H7 (cell line): ENCODE results near the gene PM20D1. TPM values are rescaled to one million over a fixed set of nuclear protein-coding genes. Genes with fewer than 3 reads are reported as not detected.
A peak's percentile ranks its signal among the peaks of the same experiment; 100 is the strongest.

Experiments
- DNase-seq: peaks from one replicate; pipeline ENCODE4 v3.0.0; 2012
- H3K27me3 ChIP-seq: 2 replicates; pipeline ENCODE4 v1.6.0; 2011; ENCODE audit warnings: mild to moderate bottlenecking, low read length; ENCODE audit not compliant: control insufficient read depth, insufficient read depth
- H3K36me3 ChIP-seq: replicated peaks from 2 replicates; pipeline ENCODE4 v1.5.1; 2011; ENCODE audit warnings: low read length; ENCODE audit not compliant: control insufficient read depth, insufficient read depth
- H3K4me3 ChIP-seq: 2 replicates; pipeline ENCODE4 v1.5.1; 2011; ENCODE audit warnings: low read depth, mild to moderate bottlenecking, control low read depth, low read length, moderate library complexity; ENCODE audit not compliant: insufficient read depth
- total RNA-seq: library from RNA; depleted of rRNA; stranded (reverse); fragments of >200 nt; shearing (Covaris generic); gene quantifications from 2 replicates; pipeline ENCODE4 v1.2.3, GENCODE V29; 2014

Gene PM20D1
- total RNA-seq, 1 experiment from 2014 or later: not detected

- no peak overlapping the region for H3K4me3 ChIP-seq
- no peak for DNase-seq
- H3K27me3 ChIP-seq: no peaks in the 10 kb centered on the region
- peaks cover 7% of the 10 kb centered on the region for H3K36me3 ChIP-seq
Observed at GRCh38 chr1:205805082-205805711, 44.7 kb downstream of the PM20D1 start.

GRCh38 chr1:205804605-205805004 lies 45.3 kb downstream of the PM20D1 start:
- Histone ChIP-seq H3K4me3 (no peak overlapping the region), H3K27me3 (no peaks in the 10 kb centered on the region), H3K36me3 (peaks cover 4% of the 10 kb centered on the region)
- no peak for DNase-seq

- peaks cover 3% of the 10 kb centered on the region for H3K36me3 ChIP-seq
- no peaks in the 10 kb centered on the region for H3K27me3 ChIP-seq
- no peak for DNase-seq
- no peak overlapping the region for H3K4me3 ChIP-seq
Observed at GRCh38 chr1:205803986-205804385, 45.9 kb downstream of the PM20D1 start.

- Histone ChIP-seq H3K27me3 (no peaks in the 10 kb centered on the region), H3K4me3 (no peak overlapping the region), H3K36me3 (peaks cover 12% of the 10 kb centered on the region)
- no peak for DNase-seq
Observed at GRCh38 chr1:205802060-205802459, 47.9 kb downstream of the PM20D1 start.

DNA sequence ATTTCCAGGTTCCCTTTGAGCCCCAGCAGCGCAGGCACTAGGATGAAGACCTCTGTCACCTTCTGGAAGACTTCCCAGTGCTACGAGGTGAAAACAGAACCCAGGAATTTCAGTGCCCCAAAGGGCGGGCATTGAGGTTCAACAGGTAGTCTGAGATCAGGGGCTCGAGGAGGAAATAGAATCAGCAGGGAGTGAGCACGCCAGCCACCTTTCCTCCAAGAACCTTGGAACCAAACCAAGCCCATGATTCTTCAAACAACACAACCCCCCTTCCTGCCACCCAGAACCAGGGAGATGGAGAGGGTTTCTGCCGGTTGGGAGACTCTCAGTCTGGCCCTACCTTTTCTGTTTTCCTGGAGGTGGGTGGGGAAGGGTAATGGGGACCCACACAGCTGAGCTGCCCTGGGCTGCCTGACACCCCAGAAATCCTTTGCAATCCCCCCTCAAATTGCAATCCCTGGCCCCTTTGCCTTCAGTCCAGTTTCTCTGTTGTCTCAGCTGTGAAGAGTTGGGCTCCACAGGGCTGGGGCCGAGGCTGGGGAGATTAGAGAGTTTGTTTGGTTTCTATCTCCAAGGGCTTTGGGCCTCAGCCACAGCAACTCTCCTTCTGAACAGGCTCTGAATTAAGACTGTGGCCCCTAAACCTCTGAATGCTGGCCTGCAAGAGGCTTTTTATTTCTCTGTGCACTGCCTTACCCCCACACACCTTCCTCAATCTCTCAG lies 48.8 kb downstream of the PM20D1 start:
- Histone ChIP-seq H3K4me3 (no peak overlapping the region), H3K27me3 (no peaks in the 10 kb centered on the region), H3K36me3 (peaks cover 14% of the 10 kb centered on the region)
- no peak for DNase-seq

GRCh38 chr1:205800427-205800826 lies 49.5 kb downstream of the PM20D1 start:
- Histone ChIP-seq H3K4me3 (no peak overlapping the region), H3K36me3 (peaks cover 18% of the 10 kb centered on the region), H3K27me3 (no peaks in the 10 kb centered on the region)
- DNase-seq: peak; percentile 52

- no peak for DNase-seq
- H3K4me3 ChIP-seq: no peak overlapping the region
- H3K36me3 ChIP-seq: peaks cover 25% of the 10 kb centered on the region
Observed at GRCh38 chr1:205798577-205798976, 51.4 kb downstream of the PM20D1 start.

DNA sequence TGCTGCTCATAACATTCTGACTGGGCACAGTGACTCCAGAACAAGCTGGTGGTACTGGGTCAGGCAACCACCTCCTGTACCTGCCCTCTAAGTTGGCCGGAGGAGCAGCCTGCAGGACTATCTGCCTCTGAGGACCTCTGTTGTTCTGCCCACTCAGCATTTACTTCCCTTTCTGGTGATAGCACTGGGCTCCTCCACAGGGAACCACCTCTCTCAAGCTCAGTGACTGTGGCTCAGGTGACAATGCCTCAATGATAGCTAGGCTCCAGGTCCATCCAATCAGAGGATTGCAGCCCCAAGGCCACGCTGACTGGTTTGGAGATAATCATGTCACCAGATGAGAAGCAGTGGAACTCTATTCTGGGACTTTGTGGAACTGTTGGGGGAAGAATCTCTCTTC lies 52.8 kb downstream of the PM20D1 start:
- peaks cover 25% of the 10 kb centered on the region for H3K36me3 ChIP-seq
- DNase-seq: no peak
- H3K27me3 ChIP-seq: no peaks in the 10 kb centered on the region

More at GRCh38 chr1:205798577-205798976, 51.4 kb downstream of the PM20D1 start:
- no peaks in the 10 kb centered on the region for H3K27me3 ChIP-seq

DNA sequence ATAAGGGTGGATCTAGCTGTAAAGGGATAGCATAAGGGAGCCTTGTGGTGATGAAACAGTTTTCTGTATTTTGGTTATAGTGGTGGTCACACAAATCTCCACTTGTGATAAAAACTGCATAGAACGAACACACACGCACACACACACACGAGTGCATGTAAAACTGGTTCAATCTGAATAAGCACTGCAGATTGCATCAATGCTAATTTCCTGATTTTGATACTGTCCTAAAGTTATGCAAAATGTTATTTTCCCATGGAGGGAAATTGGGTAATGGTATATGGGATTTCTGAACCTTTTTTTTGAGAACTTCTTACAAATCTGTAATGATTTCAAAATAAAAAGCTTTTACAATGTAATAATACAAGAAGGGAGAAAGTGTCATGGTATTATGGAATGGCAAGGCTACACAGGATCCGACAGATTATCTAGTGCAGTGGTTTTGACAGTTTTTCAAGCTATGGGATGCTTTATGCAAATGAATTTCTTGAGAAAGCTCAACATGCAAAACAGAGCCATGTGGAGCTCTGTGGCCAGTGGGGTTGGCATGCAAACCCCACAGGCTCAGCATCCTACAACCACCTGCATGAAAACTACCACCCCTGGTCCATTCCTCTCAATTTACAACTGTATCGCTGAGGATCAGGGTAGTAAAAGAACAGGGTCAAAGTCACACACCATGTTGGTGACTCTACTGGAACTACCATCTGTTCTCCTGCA lies 55.8 kb downstream of the PM20D1 start:
- DNase-seq: no peak
- H3K27me3 ChIP-seq: no peaks in the 10 kb centered on the region
- no peak overlapping the region for H3K4me3 ChIP-seq
- peaks cover 26% of the 10 kb centered on the region for H3K36me3 ChIP-seq

More for the DNA sequence above, 52.8 kb downstream of the PM20D1 start:
- H3K4me3 ChIP-seq: no peak overlapping the region

- peaks cover 24% of the 10 kb centered on the region for H3K36me3 ChIP-seq
- H3K4me3 ChIP-seq: no peak overlapping the region
- no peak for DNase-seq
- H3K27me3 ChIP-seq: no peaks in the 10 kb centered on the region
Observed at GRCh38 chr1:205792961-205793673, 56.8 kb downstream of the PM20D1 start.

GRCh38 chr1:205792481-205792881 lies 57.5 kb downstream of the PM20D1 start:
- no peak overlapping the region for H3K4me3 ChIP-seq
- H3K36me3 ChIP-seq: peaks cover 21% of the 10 kb centered on the region
- DNase-seq: no peak
- H3K27me3 ChIP-seq: no peaks in the 10 kb centered on the region

DNA sequence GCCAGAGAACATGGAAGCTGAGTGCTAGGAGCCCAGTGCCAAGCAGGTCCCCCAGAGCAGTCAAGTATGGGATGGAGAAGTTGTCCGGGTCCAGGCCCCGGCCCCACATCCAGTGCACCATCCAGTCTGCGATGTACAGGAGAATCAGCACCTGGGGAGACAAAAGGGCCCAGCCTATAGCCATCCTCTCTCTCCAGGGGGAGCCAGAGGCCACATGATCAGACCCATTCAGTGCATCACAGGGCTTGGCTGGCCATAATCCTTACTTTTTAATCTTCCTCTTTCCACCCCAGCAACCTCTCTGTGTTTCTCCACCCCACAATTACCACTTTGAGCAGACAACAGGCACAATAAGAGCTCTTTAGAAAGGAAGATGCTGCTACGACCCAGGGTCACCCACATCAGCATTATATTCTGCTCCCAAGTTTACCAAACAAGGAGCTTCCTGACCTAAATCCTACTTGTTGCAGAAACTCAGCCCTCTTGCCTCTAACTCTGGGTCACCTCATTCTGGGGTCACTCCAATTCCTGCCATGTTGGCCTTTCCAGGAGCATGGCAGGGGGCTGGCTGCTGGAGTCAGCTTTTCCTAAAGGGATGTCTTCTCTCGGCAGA lies 58.3 kb downstream of the PM20D1 start:
- Histone ChIP-seq H3K4me3 (no peak overlapping the region), H3K36me3 (peaks cover 18% of the 10 kb centered on the region), H3K27me3 (no peaks in the 10 kb centered on the region)
- DNase-seq: peak; percentile 86

GRCh38 chr1:205787287-205787916 lies 62.5 kb downstream of the PM20D1 start:
- Histone ChIP-seq H3K27me3 (no peaks in the 10 kb centered on the region), H3K4me3 (no peak overlapping the region), H3K36me3 (peaks cover 5% of the 10 kb centered on the region)
- DNase-seq: no peak

DNA sequence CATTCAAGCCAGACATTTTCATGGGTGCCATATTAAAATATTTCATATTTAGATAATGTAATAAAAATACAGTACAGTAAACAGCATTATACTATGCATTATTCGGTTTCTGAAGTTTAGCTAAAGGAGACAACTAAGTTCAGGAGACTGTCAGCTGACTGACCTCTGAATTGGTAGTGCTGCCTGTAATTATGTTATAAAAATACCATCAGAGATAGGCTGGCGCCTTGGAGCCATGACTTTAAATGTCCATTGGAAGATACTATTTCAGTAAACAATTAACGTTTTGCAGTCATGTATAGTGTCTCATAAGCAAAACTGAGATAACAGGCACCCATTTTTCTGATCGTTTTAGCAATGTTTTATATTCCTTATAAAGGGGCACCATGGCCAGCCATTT lies 63.3 kb downstream of the PM20D1 start:
- H3K4me3 ChIP-seq: no peak overlapping the region
- no peak for DNase-seq
- no peaks in the 10 kb centered on the region for H3K27me3 ChIP-seq
- H3K36me3 ChIP-seq: peaks cover 5% of the 10 kb centered on the region
